ENCODE results near the gene KRT1. TPM values are rescaled to one million over a fixed set of nuclear protein-coding genes. Genes with fewer than 3 reads are reported as not detected.

KRT1 gene
- polyA plus RNA-seq, 1 of the 3 experiments (the other 2 are of a cell fraction): not detected

GRCh38 chr12:52630008-52630500 lies 50.2 kb downstream of the KRT1 start:
- Histone ChIP-seq H3F3A (replicated peaks; ENCODE audit: insufficient read depth) (no peaks in the 10 kb centered on the region), H3K27ac (ENCODE audit: low read depth in 2 of 2, low read length in 1 of 2) (no peak overlapping the region), H2AFZ (ENCODE audit: low read depth) (no peak overlapping the region), H3K79me2 (ENCODE audit: insufficient read depth) (no peaks in the 10 kb centered on the region), H3K36me3 (replicated peaks in 1 of 2; ENCODE audit: control insufficient read depth in 1 of 2, insufficient read depth in 2 of 2, low read length in 1 of 2) (no peaks in the 10 kb centered on the region), H4K20me1 (ENCODE audit: insufficient read depth) (no peaks in the 10 kb centered on the region), H3K4me3 (ENCODE audit: low read depth in 2 of 2, low read length in 1 of 2) (no peak overlapping the region), H3K4me1 (ENCODE audit: control insufficient read depth in 1 of 2, insufficient read depth in 2 of 2, low read depth in 1 of 2, low read length in 1 of 2) (no peaks in the 10 kb centered on the region), H3K27me3 (ENCODE audit: insufficient read depth) (peaks cover 26% of the 10 kb centered on the region; the same call in 1 of the 2 replicates), H3K9me3 (no peaks in the 10 kb centered on the region), H3K9ac (no peak overlapping the region), H3K4me2 (no peak overlapping the region), H3K9me2 (no peaks in the 10 kb centered on the region)
- ChIA-PET POLR2A (no interaction called here), CTCF (no interaction called here)
- no peak for DNase-seq
- no peak for TF ChIP-seq RCOR1 (IDR thresholded peaks at IDR 0.05; ENCODE audit: low read length)
- TF ChIP-seq PBX3 (IDR thresholded peaks at IDR 0.05): no peak
- TF ChIP-seq EP300 (IDR thresholded peaks at IDR 0.05; ENCODE audit: borderline replicate concordance in 1 of 2, low read depth in 1 of 2, low read length in 1 of 2): no peak
- no peak for TF ChIP-seq RFX5 (IDR thresholded peaks at IDR 0.05; ENCODE audit: low read length)
- TF ChIP-seq MEF2A (IDR thresholded peaks at IDR 0.05; ENCODE audit: borderline replicate concordance, low read depth): no peak
- TF ChIP-seq MAX (IDR thresholded peaks at IDR 0.05; ENCODE audit: low read depth): no peak
- TF ChIP-seq CTCF (IDR thresholded peaks at IDR 0.05): no peak
- 21% methylated on average over 7 of the region's 7 CpGs for WGBS (ENCODE audit: low lambda C conversion rate)

GRCh38 chr12:52629281-52630007 lies 50.8 kb downstream of the KRT1 start:
- DNase-seq: no peak

More at GRCh38 chr12:52629281-52630007, 50.8 kb downstream of the KRT1 start:
- H3K36me3 ChIP-seq (replicated peaks in 1 of 2; ENCODE audit: control insufficient read depth in 1 of 2, insufficient read depth in 2 of 2, low read length in 1 of 2): no peaks in the 10 kb centered on the region
- no peak overlapping the region for H3K4me3 ChIP-seq (ENCODE audit: low read depth in 2 of 2, low read length in 1 of 2)
- no peaks in the 10 kb centered on the region for H3K79me2 ChIP-seq (ENCODE audit: insufficient read depth)
- no peak overlapping the region for H3K4me2 ChIP-seq
- no peak overlapping the region for H3K9ac ChIP-seq
- POLR2A ChIA-PET: no interaction called here
- no peak overlapping the region for H3K27ac ChIP-seq (ENCODE audit: low read depth in 2 of 2, low read length in 1 of 2)
- 27% methylated on average over 9 of the region's 12 CpGs for WGBS (ENCODE audit: low lambda C conversion rate)
- H3F3A ChIP-seq (replicated peaks; ENCODE audit: insufficient read depth): no peaks in the 10 kb centered on the region
- TF ChIP-seq JUND (IDR thresholded peaks at IDR 0.05) (no peak), TCF12 (IDR thresholded peaks at IDR 0.05) (no peak), FOXM1 (IDR thresholded peaks at IDR 0.05; ENCODE audit: low read depth) (no peak), REST (IDR thresholded peaks at IDR 0.05; ENCODE audit: low read depth, low read length) (no peak), RXRA (IDR thresholded peaks at IDR 0.05; ENCODE audit: borderline replicate concordance, low read depth) (no peak), FOSL2 (IDR thresholded peaks at IDR 0.05; ENCODE audit: borderline replicate concordance, low read depth) (no peak), CTCF (IDR thresholded peaks at IDR 0.05) (no peak), POLR2AphosphoS5 (IDR thresholded peaks at IDR 0.05; ENCODE audit: low read depth, low read length) (no peak), EP300 (IDR thresholded peaks at IDR 0.05; ENCODE audit: borderline replicate concordance in 1 of 2, low read depth in 1 of 2, low read length in 1 of 2) (no peak), RFX5 (IDR thresholded peaks at IDR 0.05; ENCODE audit: low read length) (no peak), TEAD4 (IDR thresholded peaks at IDR 0.05; ENCODE audit: borderline replicate concordance, insufficient read depth) (no peak), SMC3 (IDR thresholded peaks at IDR 0.05; ENCODE audit: low read depth, low read length) (no peak), SIN3A (IDR thresholded peaks at IDR 0.05; ENCODE audit: borderline replicate concordance, low read depth, low read length) (no peak)
- H4K20me1 ChIP-seq (ENCODE audit: insufficient read depth): no peaks in the 10 kb centered on the region
- no peaks in the 10 kb centered on the region for H3K9me2 ChIP-seq
- H3K27me3 ChIP-seq (ENCODE audit: insufficient read depth): peaks cover 26% of the 10 kb centered on the region; the same call in 1 of the 2 replicates
- no peak overlapping the region for H2AFZ ChIP-seq (ENCODE audit: low read depth)
- H3K4me1 ChIP-seq (ENCODE audit: control insufficient read depth in 1 of 2, insufficient read depth in 2 of 2, low read depth in 1 of 2, low read length in 1 of 2): no peaks in the 10 kb centered on the region
- no peaks in the 10 kb centered on the region for H3K9me3 ChIP-seq
- CTCF ChIA-PET: no interaction called here
